H9 (cell line): ENCODE results near the gene KRT28. TPM values are rescaled to one million over a fixed set of nuclear protein-coding genes. Genes with fewer than 3 reads are reported as not detected.

Experiments
- DNase-seq: peaks from one replicate; pipeline ENCODE4 v3.0.0-alpha.2; 2017
- H2AFZ ChIP-seq: one replicate; pipeline ENCODE4 v1.6.1; 2013; ENCODE audit warnings: mild to moderate bottlenecking, low read length, control low read depth, moderate library complexity
- H2AK5ac ChIP-seq: 2 replicates; pipeline ENCODE4 v1.6.1; 2013; ENCODE audit warnings: low read length, control low read depth, mixed read lengths; ENCODE audit not compliant: insufficient read length
- H2BK120ac ChIP-seq: one replicate; pipeline ENCODE4 v1.6.1; 2013; ENCODE audit warnings: low read depth, mild to moderate bottlenecking, low read length, control low read depth, inconsistent platforms; ENCODE audit not compliant: poor library complexity, severe bottlenecking
- H2BK12ac ChIP-seq: 2 replicates; pipeline ENCODE4 v1.6.1; 2013; ENCODE audit warnings: low read length, control low read depth, mixed read lengths, low read depth; ENCODE audit not compliant: insufficient read length
- H2BK15ac ChIP-seq: 2 replicates; pipeline ENCODE4 v1.6.1; 2013; ENCODE audit warnings: low read depth, low read length, control low read depth
- H2BK20ac ChIP-seq: one replicate; pipeline ENCODE4 v1.6.1; 2013; ENCODE audit warnings: low read depth, mild to moderate bottlenecking, low read length, control low read depth, inconsistent platforms; ENCODE audit not compliant: poor library complexity, severe bottlenecking
- H2BK5ac ChIP-seq: 2 replicates; pipeline ENCODE4 v1.6.1; 2013; ENCODE audit warnings: low read length, control low read depth, mixed read lengths; ENCODE audit not compliant: insufficient read length
- H3K14ac ChIP-seq: 2 replicates; pipeline ENCODE4 v1.6.1; 2013; ENCODE audit warnings: low read length, control low read depth; ENCODE audit not compliant: insufficient read depth
- H3K18ac ChIP-seq: 2 replicates; pipeline ENCODE4 v1.6.1; 2013; ENCODE audit warnings: low read depth, mild to moderate bottlenecking, mixed read lengths, low read length, control low read depth; ENCODE audit not compliant: insufficient read length
- H3K23ac ChIP-seq: 2 replicates; pipeline ENCODE4 v1.6.1; 2013; ENCODE audit warnings: low read length, control low read depth, mixed read lengths, low read depth; ENCODE audit not compliant: insufficient read length
- H3K23me2 ChIP-seq: 2 replicates; pipeline ENCODE4 v1.6.1; 2013; ENCODE audit warnings: low read depth, mild to moderate bottlenecking, mixed read lengths, low read length, control low read depth; ENCODE audit not compliant: insufficient read length, poor library complexity, severe bottlenecking
- H3K27ac ChIP-seq: 2 replicates; pipeline ENCODE4 v1.5.1; 2013; ENCODE audit warnings: low read length, control low read depth, mixed read lengths, low read depth; ENCODE audit not compliant: insufficient read length
- H3K27me3 ChIP-seq: 2 replicates; pipeline ENCODE4 v1.6.1; 2013; ENCODE audit warnings: low read length, control low read depth, inconsistent platforms; ENCODE audit not compliant: insufficient read depth
- H3K4ac ChIP-seq: 2 replicates; pipeline ENCODE4 v1.6.1; 2013; ENCODE audit warnings: low read depth, mild to moderate bottlenecking, control low read depth, inconsistent platforms, low read length, moderate library complexity
- H3K4me1 ChIP-seq: 2 replicates; pipeline ENCODE4 v1.6.1; 2013; ENCODE audit warnings: low read length, control low read depth, inconsistent platforms; ENCODE audit not compliant: insufficient read depth
- H3K4me2 ChIP-seq: 2 replicates; pipeline ENCODE4 v1.6.1; 2013; ENCODE audit warnings: low read length, control low read depth, mixed read lengths; ENCODE audit not compliant: insufficient read length, insufficient read depth
- H3K56ac ChIP-seq: 2 replicates; pipeline ENCODE4 v1.6.1; 2013; ENCODE audit warnings: low read depth, mild to moderate bottlenecking, mixed read lengths, low read length, control low read depth; ENCODE audit not compliant: insufficient read length
- H3K79me1 ChIP-seq: 2 replicates; pipeline ENCODE4 v1.6.1; 2013; ENCODE audit warnings: low read depth, mild to moderate bottlenecking, moderate library complexity, low read length, control low read depth, inconsistent platforms; ENCODE audit not compliant: insufficient read depth, poor library complexity, severe bottlenecking
- H3K79me2 ChIP-seq: 2 replicates; pipeline ENCODE4 v1.6.1; 2013; ENCODE audit warnings: low read length, control low read depth, inconsistent platforms; ENCODE audit not compliant: insufficient read depth
- H3K9ac ChIP-seq: 2 replicates; pipeline ENCODE4 v1.6.1; 2013; ENCODE audit warnings: low read length, control low read depth, mixed read lengths; ENCODE audit not compliant: insufficient read length; ENCODE audit errors: extremely low read depth
- H3K9me3 ChIP-seq: one replicate; pipeline ENCODE4 v1.6.1; 2013; ENCODE audit warnings: low read depth, low read length, inconsistent platforms; ENCODE audit not compliant: control insufficient read depth
- H3T11ph ChIP-seq: one replicate; pipeline ENCODE4 v1.6.1; 2013; ENCODE audit warnings: mild to moderate bottlenecking, low read length, control low read depth, inconsistent platforms
- H4K20me1 ChIP-seq: one replicate; pipeline ENCODE4 v1.6.1; 2013; ENCODE audit not compliant: control insufficient read depth, insufficient read length, insufficient read depth
- H4K5ac ChIP-seq: 2 replicates; pipeline ENCODE4 v1.6.1; 2013; ENCODE audit warnings: low read depth, mild to moderate bottlenecking, mixed read lengths, low read length, control low read depth; ENCODE audit not compliant: insufficient read length
- H4K8ac ChIP-seq: replicated peaks from 2 replicates; pipeline ENCODE4 v1.6.1; 2013; ENCODE audit warnings: low read length, control low read depth, mixed read lengths, low read depth; ENCODE audit not compliant: insufficient read length
- H4K91ac ChIP-seq: 2 replicates; pipeline ENCODE4 v1.6.1; 2013; ENCODE audit warnings: low read depth, mild to moderate bottlenecking, moderate library complexity, mixed read lengths, low read length, control low read depth; ENCODE audit not compliant: insufficient read length
- H3K27ac Mint-ChIP-seq, 3 experiments: 2 replicates in 2 of 3; 3 replicates in 1 of 3; pipeline ENCODE4 v1.8.0; 2020 to 2021; ENCODE audit warnings: mixed read lengths in 3 of 3, mild to moderate bottlenecking in 1 of 3, moderate library complexity in 1 of 3
- H3K27me3 Mint-ChIP-seq: 2 replicates; pipeline ENCODE4 v1.8.0; 2021; ENCODE audit warnings: low read depth, mild to moderate bottlenecking, moderate library complexity, mixed read lengths
- H3K36me3 Mint-ChIP-seq, 3 experiments: 2 replicates in 2 of 3; 3 replicates in 1 of 3; pipeline ENCODE4 v1.8.0; 2020 to 2021; ENCODE audit warnings: low read depth in 3 of 3, mixed read lengths in 3 of 3; ENCODE audit not compliant: insufficient read depth in 1 of 3
- H3K4me1 Mint-ChIP-seq, 2 experiments: 2 replicates each; pipeline ENCODE4 v1.8.0; 2020; ENCODE audit warnings: mixed read lengths in 2 of 2
- H3K4me3 Mint-ChIP-seq, 2 experiments: 2 replicates in 1 of 2; 3 replicates in 1 of 2; pipeline ENCODE4 v1.8.0; 2020 to 2021; ENCODE audit warnings: mild to moderate bottlenecking in 2 of 2, mixed read lengths in 2 of 2, moderate library complexity in 1 of 2
- H3K9me3 Mint-ChIP-seq, 2 experiments: 2 replicates in 1 of 2; 3 replicates in 1 of 2; pipeline ENCODE4 v1.8.0; 2020; ENCODE audit warnings: mild to moderate bottlenecking in 2 of 2, mixed read lengths in 2 of 2, moderate library complexity in 1 of 2
- CTCF ChIP-seq: fragments of 200-600 bp; sonication (generic); conservative IDR thresholded peaks from 3 replicates; pipeline ENCODE4 v1.8.0; 2021; ENCODE audit warnings: antibody characterized with exemption, mild to moderate bottlenecking
- WGBS: extraction: QIAGEN DNeasy Blood & Tissue Kit; methylation state at CpG from one replicate; pipeline ENCODE4 v1.1.7; 2013; ENCODE audit warnings: missing lambda C conversion rate, low lambda C conversion rate, mixed read lengths; ENCODE audit not compliant: insufficient read length; ENCODE audit errors: extremely low coverage; 5-methylcytosine and 5-hydroxymethylcytosine counted together
- total RNA-seq: library from RNA; stranded (reverse); gene quantifications from 2 replicates; pipeline ENCODE4 v1.2.1, GENCODE V29; 2021

KRT28 gene
- total RNA-seq, 1 experiment from 2014 or later: not detected

- Histone ChIP-seq H3K79me2 (no peaks in the 10 kb centered on the region), H3K9ac (no peak overlapping the region), H2BK15ac (no peak overlapping the region), H3K56ac (no peak overlapping the region), H3K27ac (no peak overlapping the region), H4K91ac (no peak overlapping the region), H3K79me1 (no peaks in the 10 kb centered on the region), H3K4me1 (no peaks in the 10 kb centered on the region), H3K23ac (no peak overlapping the region), H4K8ac (no peak overlapping the region), H3K27me3 (no peaks in the 10 kb centered on the region; the same call in 1 of the 2 replicates), H4K5ac (no peak overlapping the region), H3K18ac (no peak overlapping the region), H2BK120ac (no peak overlapping the region), H2BK5ac (no peak overlapping the region), H3K14ac (no peak overlapping the region), H3K4ac (no peak overlapping the region), H2AK5ac (no peak overlapping the region), H2AFZ (no peak overlapping the region), H3T11ph (no peak overlapping the region), H3K9me3 (peaks cover 4% of the 10 kb centered on the region), H3K23me2 (no peaks in the 10 kb centered on the region), H2BK20ac (no peak overlapping the region), H3K4me2 (no peak overlapping the region), H2BK12ac (no peak overlapping the region), H4K20me1 (no peaks in the 10 kb centered on the region)
- Mint-ChIP-seq H3K36me3 (peaks cover 3 to 6% (median 5%) of the 10 kb centered on the region in 3 experiments; a peak in 4 of 7 replicates), H3K4me1 (no peaks in the 10 kb centered on the region), H3K27me3 (peaks cover 15% of the 10 kb centered on the region), H3K4me3 (no peak overlapping the region), H3K27ac (no peak overlapping the region), H3K9me3 (peaks cover 39 to 40% of the 10 kb centered on the region in 2 experiments)
- DNase-seq: no peak
- WGBS: no CpG with 5 or more reads among the region's 1 CpG
- TF ChIP-seq CTCF: no peak
These were observed 39.4 kb downstream of the KRT28 start for GRCh38 chr17:40760105-40761016.
